SKM-1 treated with dmso at 0.1 percent for 144 hours (cell line): ENCODE data around the gene OTOG.
A peak's percentile ranks its signal among the peaks of the same experiment; 100 is the strongest.

Experiments used
- DNase-seq: peaks from one replicate; lab custom pipeline; 2025; ENCODE audit not compliant: unreplicated experiment; lab: John Stamatoyannopoulos, UW

Gene OTOG

DNA sequence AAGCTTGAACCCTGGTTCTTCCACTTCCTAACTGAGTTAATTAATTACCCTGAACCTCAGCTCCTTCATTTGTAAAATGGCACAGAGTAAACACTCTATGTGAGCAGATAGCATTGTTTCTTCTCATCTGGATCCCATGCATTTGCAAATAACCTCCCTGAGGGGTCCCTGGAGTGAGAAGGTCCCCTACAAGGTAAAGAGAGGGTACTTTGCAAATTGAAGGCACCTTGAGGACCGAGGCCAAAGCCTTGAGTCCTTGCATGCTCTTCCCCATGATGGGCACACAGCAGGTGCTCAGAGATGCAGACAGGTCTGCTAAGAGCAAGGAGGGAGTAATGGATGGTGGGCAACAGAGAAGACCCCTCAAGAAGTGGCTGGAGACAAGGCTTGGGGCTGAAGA lies 33.2 kb downstream of the OTOG start:
- no peak for DNase-seq

DNA sequence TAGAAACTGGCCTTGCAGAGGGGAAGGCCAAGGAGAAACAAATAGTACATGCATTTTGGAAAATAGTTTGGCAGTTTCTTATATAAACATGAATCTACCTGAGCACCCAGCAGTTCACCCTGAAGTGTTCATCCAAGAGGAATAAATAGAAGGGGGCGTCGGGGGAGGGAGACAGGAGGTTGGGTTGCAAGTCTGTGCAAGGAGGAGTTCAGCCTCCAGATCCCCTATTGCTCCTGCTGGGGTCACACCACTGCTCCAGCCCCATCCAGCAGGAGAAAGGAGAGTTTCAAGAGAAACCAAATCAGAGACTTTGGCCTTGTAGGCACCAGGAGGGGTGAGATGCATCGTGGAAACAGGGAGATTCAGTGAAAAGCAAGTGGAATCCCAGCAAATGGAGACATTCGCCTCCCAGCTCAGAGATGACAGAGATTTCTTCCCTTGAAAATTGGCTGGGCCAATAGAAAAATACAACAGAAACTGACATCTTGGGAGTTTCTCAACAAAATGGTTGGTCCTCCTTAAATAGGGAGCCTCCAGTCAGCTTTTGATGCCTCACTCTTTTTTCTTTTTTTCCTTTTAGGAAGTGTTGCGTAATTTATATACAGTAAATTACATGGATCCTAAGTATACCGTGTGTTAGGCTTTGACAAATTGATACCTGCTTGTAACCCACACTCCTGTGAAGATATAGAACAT lies 34.1 kb downstream of the OTOG start:
- no peak for DNase-seq

DNA sequence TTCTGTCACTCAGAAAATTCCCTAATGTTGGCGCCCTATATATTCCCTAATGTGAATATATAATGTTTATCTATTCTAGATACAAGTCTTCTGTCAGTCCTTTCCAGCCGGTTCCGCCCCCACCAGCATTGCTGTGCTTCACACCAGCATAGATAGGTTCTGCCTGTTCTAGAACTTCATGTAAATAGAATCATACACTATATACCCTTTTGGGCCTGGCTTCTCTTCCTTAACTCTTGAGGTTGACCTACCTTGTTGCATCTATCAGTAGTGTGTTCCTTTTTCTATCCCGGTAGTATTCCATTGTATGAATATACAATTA lies 34.6 kb downstream of the OTOG start:
- DNase-seq: no peak

DNA sequence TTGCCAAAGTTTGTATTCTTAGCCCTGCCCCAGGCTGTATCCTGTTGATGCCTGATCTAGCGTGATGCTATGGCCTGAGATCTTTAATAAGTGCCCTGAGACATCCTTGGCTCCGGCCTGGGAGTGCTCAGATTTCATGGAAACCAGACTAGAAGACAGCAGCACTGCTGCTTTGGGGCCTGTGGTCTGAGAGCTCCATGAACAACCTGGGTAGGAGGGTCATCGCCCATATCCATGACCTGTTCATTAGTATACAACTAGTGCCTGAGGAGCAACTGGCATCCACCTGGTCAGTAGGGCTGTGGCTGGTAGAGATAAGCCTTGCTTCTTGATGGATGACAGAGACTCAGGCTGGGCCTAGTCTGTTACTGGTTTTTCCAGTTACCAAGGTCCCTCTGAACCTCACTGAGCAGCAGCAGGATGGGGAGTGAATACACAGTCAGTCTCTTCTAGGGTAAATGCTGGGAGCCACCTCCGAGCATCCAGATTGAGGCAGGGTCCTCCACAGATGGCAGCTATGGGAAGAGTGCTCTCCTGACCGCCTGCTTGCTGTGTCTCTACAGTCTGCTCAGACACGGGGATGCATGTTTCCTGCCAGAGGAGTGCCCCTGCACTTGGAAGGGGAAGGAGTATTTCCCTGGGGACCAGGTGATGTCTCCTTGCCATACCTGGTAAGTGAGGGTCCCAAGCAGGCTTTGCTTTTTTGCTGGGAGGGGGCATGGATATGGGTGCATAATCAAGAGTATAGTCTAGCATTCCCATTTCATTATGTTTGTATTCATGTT lies 39.0 kb downstream of the OTOG start:
- DNase-seq: no peak

DNA sequence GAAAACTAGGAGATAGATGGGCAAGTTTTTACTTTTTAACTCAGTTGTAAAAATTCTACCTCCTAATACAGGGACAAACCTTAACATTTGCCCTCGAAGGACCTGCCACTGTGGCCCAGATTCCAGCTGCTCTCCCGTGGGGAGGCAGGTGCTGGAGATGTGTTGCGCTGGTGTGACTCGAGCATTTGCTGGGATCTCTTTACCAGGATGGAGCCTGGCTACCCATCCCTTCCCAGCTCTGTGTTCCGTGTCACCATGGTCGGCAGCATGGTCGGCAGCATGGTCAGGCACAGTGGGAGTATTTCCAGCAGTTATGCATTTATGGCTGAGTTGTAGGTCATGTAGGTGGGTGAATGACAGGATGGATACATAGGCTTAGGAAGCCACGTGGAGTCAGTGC lies 41.1 kb downstream of the OTOG start:
- no peak for DNase-seq

DNA sequence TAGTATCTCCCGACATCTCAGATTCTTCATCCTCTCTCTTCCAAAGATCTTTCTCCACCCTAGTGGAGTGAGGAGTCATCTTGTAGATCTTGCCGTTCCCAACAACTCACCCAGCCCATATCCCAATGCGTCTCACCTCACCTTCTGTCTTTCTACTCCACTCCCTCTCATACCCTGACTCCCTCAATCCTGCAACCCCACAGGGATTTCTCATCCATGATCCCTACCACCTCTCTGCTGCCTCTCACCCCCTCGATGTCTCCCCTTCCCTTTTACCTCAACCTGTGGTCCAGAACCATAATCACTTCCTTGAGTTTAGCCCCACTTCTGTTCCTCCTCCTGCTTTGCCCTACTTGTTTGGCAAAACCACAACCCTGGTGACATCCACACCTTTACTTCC lies 41.7 kb downstream of the OTOG start:
- DNase-seq: no peak

DNA sequence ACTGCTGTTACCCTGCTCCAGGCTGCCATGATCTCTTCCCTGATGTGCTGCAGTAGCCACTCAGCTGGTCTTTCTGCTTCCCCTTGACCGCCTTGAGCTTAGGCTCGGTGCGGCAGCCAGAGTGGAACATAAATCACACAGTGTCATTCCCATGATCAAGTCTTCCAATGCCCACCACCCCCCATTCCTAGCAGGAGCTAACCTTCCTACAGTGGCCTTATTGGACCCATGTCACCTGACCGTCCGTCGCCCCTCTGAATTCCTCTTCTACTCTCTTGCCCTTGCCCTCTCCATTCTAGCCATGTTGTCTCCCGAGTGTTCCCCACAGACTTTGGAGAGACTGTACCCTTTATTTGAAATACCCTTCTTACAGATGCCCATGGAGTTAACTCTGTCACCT lies 43.4 kb downstream of the OTOG start:
- no peak for DNase-seq

DNA sequence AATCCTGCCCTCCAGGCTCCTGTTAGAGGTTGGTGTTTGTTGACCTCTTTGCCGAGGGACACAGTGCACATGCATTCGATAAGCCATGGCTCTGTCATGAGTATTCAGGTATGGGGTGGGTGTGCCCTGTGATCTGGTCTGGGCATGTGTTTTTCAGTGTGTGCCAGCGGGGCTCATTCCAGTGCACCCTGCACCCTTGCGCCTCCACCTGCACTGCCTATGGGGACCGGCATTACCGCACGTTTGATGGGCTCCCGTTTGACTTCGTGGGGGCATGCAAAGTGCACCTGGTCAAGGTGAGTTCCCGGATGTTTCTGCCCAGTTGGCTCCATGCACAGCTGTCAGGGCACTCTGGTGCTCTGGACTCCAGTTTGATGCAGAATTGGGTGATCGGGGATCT lies 44.2 kb downstream of the OTOG start:
- no peak for DNase-seq

DNA sequence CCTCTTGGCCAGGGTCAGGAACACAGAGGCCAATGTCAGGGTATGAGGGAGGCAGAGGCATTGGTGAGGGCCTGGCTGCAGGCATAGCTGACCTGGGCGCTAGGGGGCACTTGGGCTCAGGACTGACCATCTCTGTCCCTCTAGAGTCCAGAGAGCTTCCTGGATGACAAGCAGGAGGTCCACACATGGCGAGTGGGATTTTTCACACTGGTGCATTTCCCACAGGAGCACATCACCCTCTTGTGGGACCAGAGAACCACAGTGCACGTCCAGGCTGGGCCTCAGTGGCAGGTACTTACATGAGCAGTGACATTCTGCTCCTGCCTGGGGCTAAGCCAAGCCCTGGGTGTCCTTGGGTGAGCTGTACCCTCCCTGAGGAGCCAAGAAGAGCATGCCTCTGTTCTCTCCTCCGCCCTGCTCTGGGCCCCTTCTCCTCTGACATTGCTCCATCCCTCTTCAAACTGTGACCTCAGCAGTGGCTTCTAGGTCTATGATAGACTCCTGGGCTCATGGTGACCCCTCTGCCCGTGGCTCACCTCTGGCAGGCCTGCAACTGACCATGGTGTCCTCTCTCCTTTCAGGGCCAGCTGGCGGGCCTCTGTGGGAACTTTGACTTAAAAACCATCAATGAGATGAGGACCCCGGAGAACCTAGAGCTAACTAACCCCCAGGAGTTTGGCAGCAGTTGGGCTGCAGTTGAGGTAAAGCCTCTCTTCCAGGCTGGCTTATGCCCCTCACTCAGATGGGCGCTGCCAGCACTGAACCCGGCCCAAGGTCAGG lies 46.6 kb downstream of the OTOG start:
- no peak for DNase-seq

DNA sequence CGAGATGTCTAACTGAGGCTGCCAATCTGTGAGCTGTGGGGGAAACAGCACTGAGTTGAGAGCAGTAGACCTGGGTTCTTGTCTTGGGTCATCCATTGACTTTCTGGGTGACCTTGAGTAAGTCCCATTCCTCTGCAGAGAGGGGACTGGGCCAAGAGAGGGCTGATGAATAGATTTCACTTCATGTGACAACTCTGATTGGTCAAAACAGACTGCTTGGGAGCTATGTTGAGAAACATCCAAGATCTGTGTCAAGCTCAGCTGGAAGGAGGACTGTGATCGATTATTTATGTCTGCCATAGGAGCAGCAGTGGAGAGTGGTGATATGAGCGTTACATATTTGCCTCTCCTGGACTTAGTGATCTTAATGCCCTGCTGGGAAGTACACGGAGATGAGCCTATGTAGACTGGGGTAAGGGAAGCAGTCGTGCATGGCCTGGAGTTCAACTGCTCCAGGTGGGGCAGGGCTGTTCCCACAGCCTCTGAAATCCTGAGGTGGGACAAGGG lies 47.7 kb downstream of the OTOG start:
- no peak for DNase-seq

DNA sequence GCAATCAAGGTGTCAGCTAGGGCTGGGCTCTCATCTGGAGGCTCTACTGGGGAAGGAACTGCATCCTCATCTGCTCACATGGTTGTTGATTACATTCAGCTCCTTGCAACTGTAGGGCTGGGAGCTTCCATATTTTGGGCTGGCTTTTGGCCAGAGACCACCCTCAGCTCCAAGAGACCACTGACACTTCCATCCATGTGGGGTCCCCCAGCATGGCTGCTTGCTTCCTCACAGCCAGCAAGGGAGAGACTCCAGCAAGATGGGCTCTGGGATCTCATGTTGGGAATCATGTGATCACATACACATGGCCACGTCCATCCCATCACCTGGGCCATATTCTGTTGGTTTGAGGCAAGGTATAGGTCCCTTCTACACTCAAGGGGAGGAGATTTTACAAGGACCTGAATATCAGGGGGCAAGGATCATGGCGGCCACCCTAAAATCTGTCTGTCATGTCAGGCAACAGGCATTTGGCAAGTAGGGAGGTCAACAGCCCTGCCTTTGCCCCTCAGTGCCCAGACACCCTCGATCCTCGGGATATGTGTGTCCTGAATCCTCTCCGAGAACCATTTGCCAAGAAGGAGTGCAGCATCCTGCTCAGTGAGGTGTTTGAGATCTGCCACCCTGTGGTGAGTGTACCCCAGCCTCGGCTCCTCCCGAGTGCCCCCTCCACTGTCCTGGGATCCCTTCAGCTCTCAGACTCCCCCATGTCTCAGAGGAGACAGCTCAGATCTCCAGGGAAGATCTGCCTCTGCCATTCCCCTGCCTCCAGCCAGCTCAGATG lies 48.7 kb downstream of the OTOG start:
- no peak for DNase-seq

DNA sequence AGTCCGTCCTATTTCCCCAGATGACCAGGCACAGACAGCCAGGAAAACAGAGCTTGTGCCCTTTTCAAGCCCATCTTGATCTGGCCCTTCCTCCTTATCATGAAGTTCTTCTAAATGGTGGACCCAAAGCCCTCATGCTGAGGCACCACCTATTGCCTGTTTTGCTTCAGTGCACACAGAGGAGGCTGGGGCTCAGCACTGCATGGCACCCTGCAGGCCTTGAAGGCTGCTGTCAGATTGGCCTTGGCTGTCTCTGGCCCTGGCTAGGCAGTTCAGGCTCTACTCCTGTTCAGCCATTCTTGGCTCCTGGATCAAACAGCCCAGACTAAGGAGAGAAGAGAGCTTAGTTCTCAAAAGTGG lies 49.2 kb downstream of the OTOG start:
- DNase-seq: no peak

DNA sequence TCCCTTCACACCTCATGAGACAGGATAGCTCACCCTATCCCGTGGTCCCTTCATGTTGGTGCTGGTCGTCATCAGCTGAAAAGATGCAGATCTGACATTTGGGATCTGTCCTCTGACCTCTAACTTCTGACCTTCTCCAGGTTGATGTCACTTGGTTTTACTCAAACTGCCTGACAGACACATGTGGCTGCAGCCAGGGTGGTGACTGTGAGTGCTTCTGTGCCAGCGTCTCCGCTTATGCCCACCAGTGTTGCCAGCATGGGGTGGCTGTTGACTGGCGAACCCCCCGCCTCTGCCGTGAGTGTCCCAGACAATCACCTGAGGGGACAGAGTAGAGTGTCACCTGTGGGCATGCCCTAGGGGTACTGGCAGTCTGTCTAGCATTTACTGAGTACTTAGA lies 49.7 kb downstream of the OTOG start:
- DNase-seq: no peak

DNA sequence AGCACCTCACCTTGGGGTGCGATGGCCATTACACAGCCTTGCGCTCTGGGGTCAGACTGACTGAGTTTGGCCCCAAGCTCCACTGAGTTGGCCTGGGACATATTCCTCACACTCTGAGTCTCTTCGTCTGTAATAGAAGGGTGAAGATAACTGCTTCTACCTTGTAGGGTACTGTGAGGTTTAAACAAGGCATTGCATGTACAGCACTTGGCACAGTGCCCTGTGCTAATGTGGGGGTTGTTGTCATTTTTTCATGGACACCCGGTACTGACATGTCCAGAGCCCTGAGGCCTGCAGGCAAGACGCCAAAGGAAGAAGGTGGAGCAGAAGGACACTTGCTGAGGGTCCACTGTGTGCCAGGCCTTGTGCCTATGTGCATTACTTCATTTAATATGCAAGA lies 50.7 kb downstream of the OTOG start:
- no peak for DNase-seq

DNA sequence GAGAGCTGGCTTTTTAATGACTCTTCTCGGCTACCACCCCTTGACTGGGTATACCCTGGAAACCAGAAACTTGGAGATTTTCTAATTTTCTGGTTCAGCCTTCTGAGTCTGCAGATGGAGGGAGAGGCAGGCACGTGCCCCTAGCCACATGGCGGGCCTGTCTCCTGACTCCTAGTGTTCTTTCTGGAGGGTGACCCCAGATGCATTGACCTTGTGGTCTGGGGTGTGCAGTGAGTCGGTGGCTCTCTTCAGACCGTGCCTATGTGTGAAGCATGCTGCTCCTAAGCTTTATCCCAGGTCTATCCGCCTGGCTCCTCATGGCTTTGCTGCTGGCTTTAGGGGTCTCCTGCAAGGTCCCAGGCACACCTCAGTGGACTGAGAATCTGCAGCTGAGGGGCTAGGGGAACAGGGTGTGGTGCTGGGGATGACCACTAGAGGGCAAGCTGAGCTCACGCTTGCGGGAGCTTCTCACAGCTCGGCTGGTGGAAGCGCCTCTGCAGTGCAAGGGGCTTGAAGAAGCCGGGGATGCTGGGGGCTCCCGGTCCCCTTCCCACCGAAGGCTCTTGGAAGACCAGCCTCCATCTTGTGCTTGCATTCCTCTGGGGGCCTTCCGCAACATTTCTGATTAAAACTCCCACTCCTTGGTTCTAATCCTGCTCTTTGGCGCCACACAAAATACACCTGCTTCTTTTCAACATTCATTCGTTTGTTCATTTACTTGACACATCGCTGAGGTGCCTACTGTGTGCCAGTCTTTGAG lies 51.8 kb downstream of the OTOG start:
- peak; percentile 30 for DNase-seq

DNA sequence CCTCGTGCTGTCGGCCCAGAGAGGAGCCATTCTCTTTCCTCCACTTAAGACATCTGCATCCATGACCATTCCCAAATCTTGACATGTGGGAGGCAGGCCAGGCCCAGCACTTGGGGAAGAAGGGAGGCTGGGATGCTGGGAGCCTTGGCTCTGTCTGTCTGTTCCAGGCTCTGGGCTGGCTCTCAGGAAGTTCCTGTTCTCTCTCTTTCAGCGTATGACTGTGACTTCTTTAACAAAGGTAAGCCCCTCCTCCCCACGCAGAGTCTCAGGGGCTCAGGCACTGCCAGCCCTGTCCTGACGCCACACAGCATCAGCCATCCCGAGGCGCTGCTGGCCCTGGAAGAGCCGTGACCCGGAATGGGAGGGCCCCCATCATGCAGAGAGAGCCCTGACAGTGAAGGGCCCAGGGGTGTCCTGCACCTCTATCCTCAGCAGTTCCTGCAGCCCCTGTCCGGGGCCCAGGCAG lies 52.4 kb downstream of the OTOG start:
- DNase-seq: no peak

DNA sequence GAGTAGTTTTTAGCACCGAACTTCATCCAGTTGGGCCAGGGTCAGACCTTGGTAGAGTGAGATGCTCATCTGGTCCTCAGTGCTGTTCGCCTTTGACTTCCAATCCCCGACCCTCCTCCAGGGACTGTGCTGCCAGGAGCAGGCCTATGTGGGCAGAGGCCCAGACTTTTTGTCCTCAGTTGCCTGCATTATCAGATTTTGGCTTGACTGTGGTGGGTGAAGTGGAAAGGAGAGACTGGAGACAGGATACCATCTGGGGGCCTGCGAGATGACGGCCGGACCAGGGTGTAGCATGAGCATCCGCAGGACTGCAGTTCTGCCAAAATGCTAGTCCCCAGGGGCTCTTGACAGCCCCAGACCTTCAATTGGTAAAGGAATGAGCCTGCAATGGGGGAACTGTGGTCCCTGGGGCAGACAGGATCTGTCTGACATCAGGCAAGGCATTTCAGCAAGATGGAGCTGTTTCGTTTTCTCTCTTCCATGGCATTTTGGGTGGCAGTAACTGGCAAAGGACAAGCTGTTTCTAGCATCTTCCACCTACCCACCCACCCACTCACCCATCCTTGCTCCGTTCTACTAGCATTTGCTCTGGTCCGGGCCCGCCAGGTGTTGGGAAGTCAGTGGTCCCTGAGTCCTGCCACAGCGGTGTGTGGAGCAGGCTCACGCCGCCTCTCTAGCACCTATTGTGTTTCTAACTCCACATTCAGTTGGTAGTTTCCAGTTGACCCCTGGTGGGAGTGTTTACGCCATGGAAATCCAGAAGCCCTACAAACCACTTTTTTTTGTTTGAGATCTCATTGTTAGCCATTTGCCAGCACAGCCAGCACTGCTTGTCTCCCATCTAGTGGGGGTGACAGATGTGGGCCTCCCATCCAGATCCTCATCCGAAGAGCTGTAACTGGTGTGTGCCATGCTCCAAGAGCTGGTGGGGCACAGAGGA lies 53.5 kb downstream of the OTOG start:
- DNase-seq: no peak

DNA sequence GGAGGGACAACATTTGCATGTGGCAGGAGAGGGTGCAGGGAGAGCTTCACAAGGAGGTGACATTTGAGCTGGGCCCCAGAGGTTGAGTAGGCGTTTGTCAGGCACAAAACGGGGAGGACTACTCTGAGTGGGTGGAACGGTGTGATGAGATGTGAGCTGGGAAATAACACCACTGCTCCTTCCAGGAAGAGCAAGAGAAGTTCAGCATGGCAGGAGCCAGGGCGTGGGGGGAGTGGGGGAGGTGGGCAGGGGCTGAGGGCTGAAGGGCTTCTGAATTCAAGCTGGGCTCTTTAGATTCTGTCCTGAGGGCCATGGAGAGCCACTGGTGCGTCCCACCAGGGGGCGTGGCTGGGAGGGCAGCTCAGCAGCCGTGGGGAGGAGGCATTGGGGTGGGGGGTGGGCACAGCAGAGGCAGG lies 54.2 kb downstream of the OTOG start:
- no peak for DNase-seq

DNA sequence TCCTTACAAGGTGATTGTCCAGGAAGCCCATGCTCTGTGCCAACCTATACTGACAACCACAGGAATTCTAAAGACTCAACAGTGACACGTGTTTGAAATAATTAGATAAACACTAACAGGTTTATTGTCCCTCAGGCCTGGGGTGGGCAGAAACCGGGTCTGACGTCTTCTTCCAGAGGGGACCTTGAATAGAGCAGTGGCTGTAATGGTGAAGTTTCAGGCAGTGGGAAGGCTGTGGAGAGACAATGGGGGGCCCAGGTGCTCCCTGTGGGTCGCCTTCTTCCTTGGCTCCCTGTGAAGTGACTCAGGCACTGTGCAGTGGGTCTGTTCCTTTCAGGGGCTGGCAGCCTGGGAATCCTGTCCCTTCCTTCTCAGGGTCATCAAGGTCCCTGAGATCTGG lies 54.6 kb downstream of the OTOG start:
- no peak for DNase-seq
